ENCODE measurements around the gene MN1. TPM values are rescaled to one million over a fixed set of nuclear protein-coding genes. Genes with fewer than 3 reads are reported as not detected.

MN1 gene
- total RNA-seq, 2 experiments from 2014 or later: 0.27 to 0.28 TPM

DNA sequence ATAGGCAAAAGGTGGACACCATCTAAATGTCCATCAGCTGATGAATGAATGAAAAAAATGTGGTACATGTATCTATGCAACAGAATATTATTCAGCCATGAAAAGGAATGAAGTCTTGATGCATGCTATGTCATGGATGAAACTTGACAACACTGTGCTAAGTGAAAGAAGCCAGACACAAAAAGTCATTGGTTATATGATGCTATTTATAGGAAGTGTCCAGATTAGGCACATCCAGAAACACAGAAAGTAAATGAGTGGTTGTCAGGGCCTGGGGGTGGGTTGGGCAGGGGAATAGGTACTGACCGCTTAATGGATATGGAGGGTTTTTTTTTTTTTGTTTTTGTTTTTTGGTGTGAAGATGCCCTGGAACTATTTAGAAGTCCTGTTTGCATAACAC lies 21.7 kb upstream of the MN1 start:
- peaks cover 0 to 11% of the 10 kb centered on the region in 2 experiments for H3K9me3 ChIP-seq (ENCODE audit: control insufficient read depth in 1 of 2, insufficient read depth in 1 of 2, low read length in 2 of 2)
- Mint-ChIP-seq H3K27me3 (no peaks in the 10 kb centered on the region), H3K36me3 (ENCODE audit: low read depth) (no peaks in the 10 kb centered on the region), H3K9me3 (no peaks in the 10 kb centered on the region), H3K4me1 (ENCODE audit: low read depth) (no peaks in the 10 kb centered on the region), H3K27ac (no peak overlapping the region), H3K4me3 (no peak overlapping the region)
- no peak overlapping the region for H3K4me3 ChIP-seq (ENCODE audit: low read length)
- TF ChIP-seq, protein P1, sequence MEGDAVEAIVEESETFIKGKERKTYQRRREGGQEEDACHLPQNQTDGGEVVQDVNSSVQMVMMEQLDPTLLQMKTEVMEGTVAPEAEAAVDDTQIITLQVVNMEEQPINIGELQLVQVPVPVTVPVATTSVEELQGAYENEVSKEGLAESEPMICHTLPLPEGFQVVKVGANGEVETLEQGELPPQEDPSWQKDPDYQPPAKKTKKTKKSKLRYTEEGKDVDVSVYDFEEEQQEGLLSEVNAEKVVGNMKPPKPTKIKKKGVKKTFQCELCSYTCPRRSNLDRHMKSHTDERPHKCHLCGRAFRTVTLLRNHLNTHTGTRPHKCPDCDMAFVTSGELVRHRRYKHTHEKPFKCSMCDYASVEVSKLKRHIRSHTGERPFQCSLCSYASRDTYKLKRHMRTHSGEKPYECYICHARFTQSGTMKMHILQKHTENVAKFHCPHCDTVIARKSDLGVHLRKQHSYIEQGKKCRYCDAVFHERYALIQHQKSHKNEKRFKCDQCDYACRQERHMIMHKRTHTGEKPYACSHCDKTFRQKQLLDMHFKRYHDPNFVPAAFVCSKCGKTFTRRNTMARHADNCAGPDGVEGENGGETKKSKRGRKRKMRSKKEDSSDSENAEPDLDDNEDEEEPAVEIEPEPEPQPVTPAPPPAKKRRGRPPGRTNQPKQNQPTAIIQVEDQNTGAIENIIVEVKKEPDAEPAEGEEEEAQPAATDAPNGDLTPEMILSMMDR (IDR thresholded peaks at IDR 0.05): no peak
- H3K4me1 ChIP-seq (ENCODE audit: insufficient read depth, low read length): no peaks in the 10 kb centered on the region
- ATAC-seq (ENCODE audit: poor library complexity): no peak
- DNase-seq: no peak
- ChIA-PET CTCF (no interaction called here), POLR2A (no interaction called here)
- H3K27me3 ChIP-seq (ENCODE audit: control insufficient read depth in 1 of 2, insufficient read depth in 2 of 2, low read length in 2 of 2): no peaks in the 10 kb centered on the region
- no peak overlapping the region for H3K27ac ChIP-seq (ENCODE audit: low read depth in 1 of 2, low read length in 2 of 2)
- intact Hi-C loops (cut with DNase I, micrococcal nuclease): no loop called here
- H3K36me3 ChIP-seq (ENCODE audit: insufficient read depth, low read length): no peaks in the 10 kb centered on the region

DNA sequence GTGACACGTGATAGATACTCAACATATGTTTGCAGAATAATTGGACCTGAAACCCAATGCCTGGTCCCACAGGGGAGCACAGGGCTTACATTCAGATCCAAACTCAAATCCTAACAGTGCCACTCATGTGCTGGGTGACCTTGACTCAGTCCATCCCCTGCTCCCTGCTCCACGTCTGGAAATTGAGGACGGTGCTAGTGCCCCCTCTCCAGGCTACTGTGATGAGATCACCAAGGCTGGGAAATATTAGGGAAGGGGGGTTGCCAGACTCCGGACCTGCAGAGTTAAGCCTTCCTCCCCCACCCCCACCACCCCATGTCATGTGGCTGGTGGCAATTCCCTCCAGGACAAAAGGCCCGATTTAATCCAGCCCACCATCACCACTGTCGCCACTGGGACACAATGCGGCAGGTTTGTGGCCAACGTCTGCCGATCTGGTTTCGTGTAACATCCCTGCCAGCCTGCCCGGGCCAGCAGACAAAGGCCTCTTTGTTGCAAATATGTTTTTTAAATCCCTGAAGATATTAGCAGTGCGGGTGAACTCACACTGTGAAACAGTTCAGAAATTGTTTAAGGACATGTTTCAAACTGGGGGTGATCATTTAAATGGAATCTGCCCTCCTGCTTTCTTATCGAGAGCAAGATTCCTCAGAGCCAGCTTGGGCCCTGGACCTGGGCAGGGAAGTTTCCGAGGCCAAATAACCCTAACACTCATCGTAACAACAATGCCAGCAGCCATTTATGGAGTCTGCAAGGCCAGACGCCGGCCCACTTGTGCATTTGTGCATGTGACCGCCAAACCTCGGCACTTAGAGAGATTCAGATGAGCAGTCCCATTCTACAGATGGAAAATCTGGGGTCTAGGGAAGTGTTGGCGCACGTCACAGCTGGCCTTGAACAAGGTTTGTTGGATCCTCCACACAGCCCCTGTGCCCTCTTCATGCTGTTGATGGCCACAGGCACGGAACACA lies 19.6 kb upstream of the MN1 start:
- Histone ChIP-seq H3K4me1 (ENCODE audit: insufficient read depth, low read length) (no peaks in the 10 kb centered on the region), H3K4me3 (ENCODE audit: low read length) (no peak overlapping the region), H3K27ac (ENCODE audit: low read depth in 1 of 2, low read length in 2 of 2) (no peak overlapping the region), H3K27me3 (ENCODE audit: control insufficient read depth in 1 of 2, insufficient read depth in 2 of 2, low read length in 2 of 2) (no peaks in the 10 kb centered on the region), H3K36me3 (ENCODE audit: insufficient read depth, low read length) (no peaks in the 10 kb centered on the region), H3K9me3 (ENCODE audit: control insufficient read depth in 1 of 2, insufficient read depth in 1 of 2, low read length in 2 of 2) (peaks cover 0 to 11% of the 10 kb centered on the region in 2 experiments)
- intact Hi-C loops (cut with DNase I, micrococcal nuclease): no loop called here
- Mint-ChIP-seq H3K36me3 (ENCODE audit: low read depth) (no peaks in the 10 kb centered on the region), H3K27me3 (peaks cover 1% of the 10 kb centered on the region), H3K27ac (no peak overlapping the region), H3K9me3 (no peaks in the 10 kb centered on the region), H3K4me3 (no peak overlapping the region), H3K4me1 (ENCODE audit: low read depth) (no peaks in the 10 kb centered on the region)
- ChIA-PET CTCF (no interaction called here), POLR2A (no interaction called here)
- ATAC-seq (ENCODE audit: poor library complexity): no peak
- DNase-seq: no peak
- TF ChIP-seq, protein P1 (IDR thresholded peaks at IDR 0.05): no peak

DNA sequence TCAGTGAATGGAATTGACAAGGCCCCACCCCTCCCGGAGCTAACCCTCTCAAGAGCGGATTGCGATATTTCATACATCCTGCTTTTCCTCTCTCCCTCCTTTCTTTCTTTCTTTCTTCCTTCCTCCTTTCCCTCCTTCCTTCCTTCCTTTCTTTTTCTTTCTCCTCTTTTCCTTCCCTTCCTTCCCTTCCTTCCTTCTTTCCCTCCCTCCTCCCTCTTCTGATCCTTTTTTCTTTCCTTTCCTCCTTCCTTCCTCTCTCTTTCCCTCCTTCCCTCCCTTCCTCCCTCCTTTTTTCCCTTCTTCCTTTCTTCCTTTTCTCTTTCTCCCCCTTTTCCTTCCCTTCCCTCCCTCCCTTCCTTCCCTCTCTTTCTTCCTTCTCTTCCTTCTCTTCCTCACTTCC lies 15.0 kb upstream of the MN1 start:
- Histone ChIP-seq H3K36me3 (ENCODE audit: insufficient read depth, low read length) (no peaks in the 10 kb centered on the region), H3K27ac (ENCODE audit: low read depth in 1 of 2, low read length in 2 of 2) (no peak overlapping the region), H3K9me3 (ENCODE audit: control insufficient read depth in 1 of 2, insufficient read depth in 1 of 2, low read length in 2 of 2) (peaks cover 0 to 4% of the 10 kb centered on the region in 2 experiments), H3K4me3 (ENCODE audit: low read length) (no peak overlapping the region), H3K4me1 (ENCODE audit: insufficient read depth, low read length) (no peaks in the 10 kb centered on the region), H3K27me3 (ENCODE audit: control insufficient read depth in 1 of 2, insufficient read depth in 2 of 2, low read length in 2 of 2) (no peaks in the 10 kb centered on the region)
- Mint-ChIP-seq H3K27me3 (peaks cover 5% of the 10 kb centered on the region), H3K36me3 (ENCODE audit: low read depth) (no peaks in the 10 kb centered on the region), H3K4me1 (ENCODE audit: low read depth) (no peaks in the 10 kb centered on the region), H3K4me3 (no peak overlapping the region), H3K9me3 (no peaks in the 10 kb centered on the region), H3K27ac (no peak overlapping the region)
- DNase-seq (no peak), ATAC-seq (ENCODE audit: poor library complexity) (no peak)
- ChIA-PET POLR2A (interaction anchor here (0.6 kb wide), 1 partner anchor 1313 kb away, joined by 4 read pairs; no protein-coding TSS in a partner anchor), CTCF (no interaction called here)
- intact Hi-C loops (cut with DNase I, micrococcal nuclease): no loop called here
- TF ChIP-seq, protein P1 (IDR thresholded peaks at IDR 0.05): no peak
